ENCODE data around the gene CNIH3.

- TF ChIP-seq CTCF (IDR thresholded peaks at IDR 0.05) (no peak), SIN3A (IDR thresholded peaks at IDR 0.05; ENCODE audit: borderline replicate concordance, insufficient read depth, low read depth, low read length) (no peak), TCF7L2 (IDR thresholded peaks at IDR 0.05; ENCODE audit: low read depth, low read length) (no peak)
These were observed 103.6 kb downstream of the CNIH3 start for GRCh38 chr1:224719716-224720115.
